ENCODE data around the gene CPAMD8. TPM values are rescaled to one million over a fixed set of nuclear protein-coding genes. Genes with fewer than 3 reads are reported as not detected.

The CPAMD8 gene
- total and polyA plus RNA-seq, 2 donors (not counting 1 experiment from before 2014, with no cell fraction given), result 1.1 to 2.7 TPM

DNA sequence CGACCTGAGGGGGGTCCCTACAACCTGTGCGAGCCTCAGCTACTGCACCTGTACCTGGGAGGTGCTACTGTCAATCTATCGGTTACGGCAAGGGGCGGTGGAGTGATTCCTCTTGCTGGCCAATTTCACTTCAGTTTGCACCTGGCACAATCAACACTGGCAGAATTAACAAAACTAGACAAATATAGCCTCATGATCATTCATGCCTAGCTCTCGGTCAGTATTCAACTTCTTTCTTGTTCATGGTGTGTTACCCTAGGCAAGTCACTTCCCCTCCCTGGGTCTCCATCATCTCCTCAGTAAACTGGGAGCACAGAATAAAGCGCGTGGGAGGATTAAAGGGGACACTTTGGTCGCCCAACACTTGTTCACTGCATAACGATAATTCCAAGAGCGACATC is 48.0 kb upstream of the CPAMD8 start:
- peak overlapping the region; percentile 77 to 93 (median 86) for H3K4me3 ChIP-seq (ENCODE audit: control extremely low read depth in 1 of 5, extremely low read depth in 1 of 5, insufficient read depth in 1 of 5, low read depth in 2 of 5, low read length in 4 of 5)
- 6% methylated on average over 10 of the region's 11 CpGs for WGBS (ENCODE audit: insufficient coverage)
- peak overlapping the region; percentile 79 to 89 for H3K27ac ChIP-seq (ENCODE audit: low read length in 2 of 2)
- intact Hi-C loops (cut with micrococcal nuclease), result loop anchor here (1.0 to 5.0 kb wide), 8 partner anchors 16 to 1498 kb away; partner anchors contain the start of genes BABAM1, MRPL34, OCEL1 and UBA52
- peaks cover 49% of the 10 kb centered on the region for H4K20me1 ChIP-seq (ENCODE audit: control insufficient read depth, insufficient read depth, low read length, poor library complexity, severe bottlenecking)
- ATAC-seq (ENCODE audit: low read depth) (no peak), DNase-seq (peak; percentile 76)
- ChIA-PET CTCF (interaction anchor here (0.5 to 3.5 kb wide), 6 partner anchors 9 to 1567 kb away, joined by 3 to 24 read pairs (median 5); partner anchors contain the start of gene ANKLE1), POLR2A (interaction anchor here (0.6 to 1.1 kb wide), 3 partner anchors 51 to 436 kb away, joined by 3 to 7 read pairs (median 3); no protein-coding TSS in a partner anchor)
- peak overlapping the region; percentile 79 for H3K4me2 ChIP-seq (replicated peaks; ENCODE audit: low read depth, low read length, poor library complexity, severe bottlenecking)
- no peaks in the 10 kb centered on the region for H3K27me3 ChIP-seq (replicated peaks in 1 of 4; ENCODE audit: control extremely low read depth in 1 of 4, control insufficient read depth in 3 of 4, insufficient read depth in 4 of 4, low read length in 3 of 4)
- H2AFZ ChIP-seq (ENCODE audit: insufficient read depth, low read depth, low read length, poor library complexity, severe bottlenecking), result peak overlapping the region; percentile 87
- Mint-ChIP-seq H3K27me3 (no peaks in the 10 kb centered on the region), H3K27ac (peak overlapping the region; percentile 99), H3K9me3 (ENCODE audit: insufficient read depth) (no peaks in the 10 kb centered on the region), H3K4me3 (peak overlapping the region; percentile 98), H3K4me1 (peaks cover 66% of the 10 kb centered on the region)
- TF ChIP-seq, protein P1, sequence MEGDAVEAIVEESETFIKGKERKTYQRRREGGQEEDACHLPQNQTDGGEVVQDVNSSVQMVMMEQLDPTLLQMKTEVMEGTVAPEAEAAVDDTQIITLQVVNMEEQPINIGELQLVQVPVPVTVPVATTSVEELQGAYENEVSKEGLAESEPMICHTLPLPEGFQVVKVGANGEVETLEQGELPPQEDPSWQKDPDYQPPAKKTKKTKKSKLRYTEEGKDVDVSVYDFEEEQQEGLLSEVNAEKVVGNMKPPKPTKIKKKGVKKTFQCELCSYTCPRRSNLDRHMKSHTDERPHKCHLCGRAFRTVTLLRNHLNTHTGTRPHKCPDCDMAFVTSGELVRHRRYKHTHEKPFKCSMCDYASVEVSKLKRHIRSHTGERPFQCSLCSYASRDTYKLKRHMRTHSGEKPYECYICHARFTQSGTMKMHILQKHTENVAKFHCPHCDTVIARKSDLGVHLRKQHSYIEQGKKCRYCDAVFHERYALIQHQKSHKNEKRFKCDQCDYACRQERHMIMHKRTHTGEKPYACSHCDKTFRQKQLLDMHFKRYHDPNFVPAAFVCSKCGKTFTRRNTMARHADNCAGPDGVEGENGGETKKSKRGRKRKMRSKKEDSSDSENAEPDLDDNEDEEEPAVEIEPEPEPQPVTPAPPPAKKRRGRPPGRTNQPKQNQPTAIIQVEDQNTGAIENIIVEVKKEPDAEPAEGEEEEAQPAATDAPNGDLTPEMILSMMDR (IDR thresholded peaks at IDR 0.05), result no peak
- TF ChIP-seq EZH2 (IDR thresholded peaks at IDR 0.05; ENCODE audit: borderline replicate concordance, insufficient read depth, low read depth, low read length, poor library complexity, severe bottlenecking), result no peak
- H3K9ac ChIP-seq (ENCODE audit: low read length), result peak overlapping the region; percentile 76
- H3K36me3 ChIP-seq (replicated peaks in 1 of 2; ENCODE audit: control extremely low read depth in 1 of 2, control insufficient read depth in 1 of 2, extremely low read depth in 1 of 2, insufficient read depth in 2 of 2, low read length in 1 of 2), result peaks cover 3 to 16% of the 10 kb centered on the region in 2 experiments
- peaks cover 41 to 59% of the 10 kb centered on the region in 2 donors for H3K4me1 ChIP-seq (ENCODE audit: control insufficient read depth in 2 of 2, insufficient read depth in 2 of 2, low read length in 2 of 2)
- H3K79me2 ChIP-seq (ENCODE audit: control insufficient read depth, insufficient read depth, low read length), result peaks cover 92% of the 10 kb centered on the region
- no peaks in the 10 kb centered on the region for H3K9me3 ChIP-seq (ENCODE audit: control extremely low read depth in 1 of 3, control insufficient read depth in 2 of 3, insufficient read depth in 1 of 3, low read length in 2 of 3)
